ENCODE results near the gene RGL2. TPM values are rescaled to one million over a fixed set of nuclear protein-coding genes. Genes with fewer than 3 reads are reported as not detected.

RGL2 gene
- total and polyA plus RNA-seq, 2 of the 13 experiments (the other 11 are each of a cell fraction or from before 2014, with no cell fraction given), result 22.9 to 47.4 TPM

- Histone ChIP-seq H4K20me1 (ENCODE audit: insufficient read depth, low read length) (peaks cover 3% of the 10 kb centered on the region; the same call in 1 of the 2 replicates), H3K9ac (ENCODE audit: insufficient read depth, low read depth, low read length) (no peak overlapping the region), H3K36me3 (replicated peaks in 1 of 2; ENCODE audit: control insufficient read depth in 1 of 2, insufficient read depth in 2 of 2, low read length in 2 of 2) (peaks cover 5 to 31% of the 10 kb centered on the region in 2 experiments), H3K4me2 (ENCODE audit: low read depth, low read length) (peak overlapping the region; percentile 93; the same call in 1 of the 2 replicates), H2AFZ (ENCODE audit: low read length) (no peak overlapping the region), H3K4me1 (ENCODE audit: insufficient read depth, low read length) (peaks cover 57% of the 10 kb centered on the region), H3K9me3 (ENCODE audit: low read length) (no peaks in the 10 kb centered on the region), H3K27me3 (ENCODE audit: control insufficient read depth in 1 of 2, insufficient read depth in 2 of 2, low read length in 2 of 2) (no peaks in the 10 kb centered on the region; a peak in 2 of 5 replicates), H3K4me3 (replicated peaks in 1 of 3; ENCODE audit: insufficient read depth in 1 of 3, low read depth in 2 of 3, low read length in 3 of 3) (no peak overlapping the region), H3K27ac (ENCODE audit: extremely low read length, insufficient read depth, low read length) (no peak overlapping the region), H3K79me2 (ENCODE audit: insufficient read depth, low read length) (peaks cover 22% of the 10 kb centered on the region)
- TF ChIP-seq ZNF713 (CRISPR knock-in tag; IDR thresholded peaks at IDR 0.05), result no peak
- peak; percentile 65 for TF ChIP-seq ATF7 (IDR thresholded peaks at IDR 0.05)
- TF ChIP-seq ATF7 (CRISPR knock-in tag; IDR thresholded peaks at IDR 0.05), result no peak
- ChIA-PET CTCF (ENCODE audit: low intra/inter-chr PET ratio, low total read pairs) (no interaction called here), POLR2A (interaction anchor here (0.9 to 3.9 kb wide), 2 partner anchors 20 to 121 kb away, joined by 3 to 57 read pairs; partner anchors contain the start of gene RGL2)
- DNase-seq (ENCODE audit: low spot score) (no peak), FAIRE-seq (no peak), ATAC-seq (no peak)
- intact Hi-C loops (cut with micrococcal nuclease; ENCODE audit: unreplicated experiment), result no loop called here
- whole genome bisulfite sequencing (ENCODE audit: low lambda C conversion rate), result 95% methylated on average over 29 of the region's 32 CpGs
- in situ Hi-C loops (cut with HindIII; ENCODE audit: extremely low pct_ligation_motif_present, low pct_unique_long_range_greater_than_20kb), result no loop called here
- BruUV-seq (replicated peaks), result no TSS peak
Observed at GRCh38 chr6:33320315-33321181, 21.8 kb upstream of the RGL2 start.

DNA sequence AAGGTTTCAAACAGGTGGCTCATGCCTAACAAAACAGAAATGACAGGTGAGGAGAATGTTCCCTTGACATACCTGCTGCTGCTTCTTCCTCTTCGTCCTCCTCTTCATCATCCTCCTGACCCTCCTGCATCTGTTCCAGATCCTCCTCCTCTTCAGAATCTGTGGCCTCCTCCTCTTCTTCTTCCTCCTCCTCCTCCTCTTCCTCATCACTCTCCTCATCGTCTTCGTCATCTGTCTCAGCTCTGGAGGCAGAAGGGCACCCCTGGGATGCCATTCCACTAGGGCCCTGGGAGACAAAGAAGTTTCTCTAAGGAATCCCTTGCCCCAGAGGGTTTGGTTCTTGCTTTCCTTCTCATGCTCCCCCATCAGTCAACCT lies 21.2 kb upstream of the RGL2 start:
- BruUV-seq (replicated peaks), result no TSS peak
- FAIRE-seq (no peak), ATAC-seq (no peak), DNase-seq (ENCODE audit: low spot score) (no peak)
- Histone ChIP-seq H3K9me3 (ENCODE audit: low read length) (no peaks in the 10 kb centered on the region), H3K4me2 (ENCODE audit: low read depth, low read length) (no peak overlapping the region), H3K27ac (ENCODE audit: extremely low read length, insufficient read depth, low read length) (no peak overlapping the region), H2AFZ (ENCODE audit: low read length) (no peak overlapping the region), H4K20me1 (ENCODE audit: insufficient read depth, low read length) (peaks cover 3% of the 10 kb centered on the region; the same call in 1 of the 2 replicates), H3K4me3 (replicated peaks in 1 of 3; ENCODE audit: insufficient read depth in 1 of 3, low read depth in 2 of 3, low read length in 3 of 3) (no peak overlapping the region), H3K27me3 (ENCODE audit: control insufficient read depth in 1 of 2, insufficient read depth in 2 of 2, low read length in 2 of 2) (no peaks in the 10 kb centered on the region; a peak in 2 of 5 replicates), H3K36me3 (replicated peaks in 1 of 2; ENCODE audit: control insufficient read depth in 1 of 2, insufficient read depth in 2 of 2, low read length in 2 of 2) (peaks cover 5 to 31% of the 10 kb centered on the region in 2 experiments), H3K9ac (ENCODE audit: insufficient read depth, low read depth, low read length) (no peak overlapping the region), H3K4me1 (ENCODE audit: insufficient read depth, low read length) (peaks cover 58% of the 10 kb centered on the region), H3K79me2 (ENCODE audit: insufficient read depth, low read length) (peaks cover 22% of the 10 kb centered on the region)
- in situ Hi-C loops (cut with HindIII; ENCODE audit: extremely low pct_ligation_motif_present, low pct_unique_long_range_greater_than_20kb) (no loop called here), intact Hi-C loops (cut with micrococcal nuclease; ENCODE audit: unreplicated experiment) (no loop called here)
- WGBS (ENCODE audit: low lambda C conversion rate), result 95% methylated on average over 3 of the region's 3 CpGs
- TF ChIP-seq ZNF724P (CRISPR knock-in tag; IDR thresholded peaks at IDR 0.05; ENCODE audit: borderline replicate concordance) (no peak), CREB1 (IDR thresholded peaks at IDR 0.05) (no peak), CREB1 (CRISPR knock-in tag; IDR thresholded peaks at IDR 0.05) (no peak), PLSCR1 (CRISPR knock-in tag; IDR thresholded peaks at IDR 0.05; ENCODE audit: borderline replicate concordance) (no peak), NFKB2 (CRISPR knock-in tag; IDR thresholded peaks at IDR 0.05; ENCODE audit: borderline replicate concordance) (no peak), ZNF160 (CRISPR knock-in tag; IDR thresholded peaks at IDR 0.05) (no peak), POLR2AphosphoS5 (IDR thresholded peaks at IDR 0.05; ENCODE audit: low read depth, low read length) (no peak), EHMT2 (IDR thresholded peaks at IDR 0.05; ENCODE audit: borderline replicate concordance, low read depth, low read length) (no peak), ZNF800 (CRISPR knock-in tag; IDR thresholded peaks at IDR 0.05) (no peak), ZNF207 (IDR thresholded peaks at IDR 0.05; ENCODE audit: borderline replicate concordance) (no peak), MAFK (conservative IDR thresholded peaks at IDR 0.05 in 1 of 2, IDR thresholded peaks at IDR 0.05 in 1 of 2; ENCODE audit: low read length in 2 of 2) (no peak)
- ChIA-PET POLR2A (interaction anchor here (0.9 to 3.9 kb wide), 2 partner anchors 19 to 120 kb away, joined by 3 to 57 read pairs; partner anchors contain the start of gene RGL2), CTCF (ENCODE audit: low intra/inter-chr PET ratio, low total read pairs) (no interaction called here)

Measured in HepG2 (cell line).